NCI-H748 (cell line): ENCODE results near the gene DIAPH3.

Experiments used
- DNase-seq: peaks from one replicate; lab custom pipeline; 2025; ENCODE audit not compliant: unreplicated experiment; lab: John Stamatoyannopoulos, UW

Gene DIAPH3

GRCh38 chr13:59963827-59964226 lies 199.9 kb downstream of the DIAPH3 start:
- no peak for DNase-seq

GRCh38 chr13:59963383-59963782 lies 200.3 kb downstream of the DIAPH3 start:
- no peak for DNase-seq

- DNase-seq: no peak
Observed at GRCh38 chr13:59962343-59962742, 201.4 kb downstream of the DIAPH3 start.

- no peak for DNase-seq
Observed at GRCh38 chr13:59960683-59961082, 203.0 kb downstream of the DIAPH3 start.

GRCh38 chr13:59957438-59957837 lies 206.3 kb downstream of the DIAPH3 start:
- DNase-seq: no peak

GRCh38 chr13:59954601-59955000 lies 209.1 kb downstream of the DIAPH3 start:
- DNase-seq: no peak

- DNase-seq: no peak
Observed at GRCh38 chr13:59951011-59951410, 212.7 kb downstream of the DIAPH3 start.

GRCh38 chr13:59950266-59950665 lies 213.5 kb downstream of the DIAPH3 start:
- no peak for DNase-seq

- DNase-seq: no peak
Observed at GRCh38 chr13:59948686-59949085, 215.0 kb downstream of the DIAPH3 start.

- peak; percentile 44 for DNase-seq
Observed at GRCh38 chr13:59946944-59947343, 216.8 kb downstream of the DIAPH3 start.

GRCh38 chr13:59931621-59932020 lies 232.1 kb downstream of the DIAPH3 start:
- peak; percentile 97 for DNase-seq

GRCh38 chr13:59924256-59924655 lies 239.5 kb downstream of the DIAPH3 start:
- no peak for DNase-seq

GRCh38 chr13:59915252-59915651 lies 248.5 kb downstream of the DIAPH3 start:
- no peak for DNase-seq

- no peak for DNase-seq
Observed at GRCh38 chr13:59914556-59914955, 249.2 kb downstream of the DIAPH3 start.

GRCh38 chr13:59906413-59907049 lies 257.2 kb downstream of the DIAPH3 start:
- peak; percentile 57 for DNase-seq

- no peak for DNase-seq
Observed at GRCh38 chr13:59901191-59901590, 262.5 kb downstream of the DIAPH3 start.

- DNase-seq: no peak
Observed at GRCh38 chr13:59898066-59898465, 265.7 kb downstream of the DIAPH3 start.

- no peak for DNase-seq
Observed at GRCh38 chr13:59893266-59893665, 270.5 kb downstream of the DIAPH3 start.

- no peak for DNase-seq
Observed at GRCh38 chr13:59891053-59891452, 272.7 kb downstream of the DIAPH3 start.

GRCh38 chr13:59890054-59890453 lies 273.7 kb downstream of the DIAPH3 start:
- no peak for DNase-seq

- no peak for DNase-seq
Observed at GRCh38 chr13:59888408-59888807, 275.3 kb downstream of the DIAPH3 start.

GRCh38 chr13:59885076-59885475 lies 278.7 kb downstream of the DIAPH3 start:
- no peak for DNase-seq

- no peak for DNase-seq
Observed at GRCh38 chr13:59883885-59884284, 279.8 kb downstream of the DIAPH3 start.
